Smooth muscle cell (in vitro differentiated cells): ENCODE measurements around the gene RPN2. TPM values are rescaled to one million over a fixed set of nuclear protein-coding genes. Genes with fewer than 3 reads are reported as not detected.

Experiments used
- DNase-seq: peaks from one replicate; lab custom pipeline; 2025; ENCODE audit not compliant: unreplicated experiment; lab: John Stamatoyannopoulos, UW
- H2AFZ ChIP-seq: fragments of 200-600 bp; sonication (generic); 2 replicates; pipeline ENCODE4 v1.6.0; 2016; ENCODE audit warnings: antibody characterized with exemption, low read depth, mild to moderate bottlenecking
- H3F3A ChIP-seq: fragments of 200-600 bp; sonication (generic); 2 replicates; pipeline ENCODE4 v1.6.0; 2017; ENCODE audit warnings: antibody characterized with exemption, low read depth
- H3K27ac ChIP-seq: fragments of 200-600 bp; sonication (generic); 2 replicates; pipeline ENCODE4 v1.5.1; 2016; ENCODE audit warnings: low read depth, mild to moderate bottlenecking
- H3K27me3 ChIP-seq: fragments of 200-600 bp; sonication (generic); 2 replicates; pipeline ENCODE4 v1.6.1; 2016; ENCODE audit warnings: low read depth, mild to moderate bottlenecking
- H3K36me3 ChIP-seq: fragments of 200-600 bp; sonication (generic); 2 replicates; pipeline ENCODE4 v1.5.1; 2016; ENCODE audit warnings: low read depth
- H3K4me1 ChIP-seq: fragments of 200-600 bp; sonication (generic); 2 replicates; pipeline ENCODE4 v1.5.1; 2016; ENCODE audit warnings: low read depth
- H3K4me2 ChIP-seq: fragments of 200-600 bp; sonication (generic); 2 replicates; pipeline ENCODE4 v1.6.0; 2016; ENCODE audit warnings: mild to moderate bottlenecking
- H3K4me3 ChIP-seq: fragments of 200-600 bp; sonication (generic); 2 replicates; pipeline ENCODE4 v1.5.1; 2016; ENCODE audit warnings: mild to moderate bottlenecking
- H3K79me2 ChIP-seq: fragments of 200-600 bp; sonication (generic); 2 replicates; pipeline ENCODE4 v1.6.0; 2016; ENCODE audit warnings: low read depth, mild to moderate bottlenecking
- H3K9ac ChIP-seq: fragments of 200-600 bp; sonication (generic); 2 replicates; pipeline ENCODE4 v1.6.0; 2016; ENCODE audit warnings: low read depth
- H3K9me3 ChIP-seq: fragments of 200-600 bp; sonication (generic); replicated peaks from 2 replicates; pipeline ENCODE4 v1.5.1; 2016; ENCODE audit warnings: low read depth
- H4K20me1 ChIP-seq: fragments of 200-600 bp; sonication (generic); 2 replicates; pipeline ENCODE4 v1.6.0; 2016; ENCODE audit warnings: low read depth
- CTCF ChIP-seq: fragments of 200-600 bp; sonication (generic); IDR thresholded peaks from 2 replicates; pipeline ENCODE4 v1.5.1; 2017; ENCODE audit warnings: borderline replicate concordance, mild to moderate bottlenecking, antibody characterized with exemption; ENCODE audit not compliant: insufficient read depth, poor library complexity, severe bottlenecking
- WGBS: methylation state at CpG from one replicate; pipeline ENCODE4 v1.1.7; 2016; ENCODE audit warnings: low lambda C conversion rate; 5-methylcytosine and 5-hydroxymethylcytosine counted together
- polyA plus RNA-seq: library from polyadenylated mRNA; unstranded; fragments of >200 nt; fragmentation: Nextera tagmentation; extraction: Ambion mirVana; gene quantifications from 2 replicates; pipeline ENCODE4 v1.2.1, GENCODE V29; 2016
- total RNA-seq: library from RNA; depleted of rRNA; stranded (reverse); fragments of >200 nt; gene quantifications from 2 replicates; pipeline ENCODE4 v1.2.3, GENCODE V29; 2014

RPN2 gene
- total and polyA plus RNA-seq, 2 experiments from 2014 or later: 325 to 372 TPM

GRCh38 chr20:37254114-37254878 lies 75.2 kb downstream of the RPN2 start:
- H3K4me2 ChIP-seq: no peak overlapping the region

DNA sequence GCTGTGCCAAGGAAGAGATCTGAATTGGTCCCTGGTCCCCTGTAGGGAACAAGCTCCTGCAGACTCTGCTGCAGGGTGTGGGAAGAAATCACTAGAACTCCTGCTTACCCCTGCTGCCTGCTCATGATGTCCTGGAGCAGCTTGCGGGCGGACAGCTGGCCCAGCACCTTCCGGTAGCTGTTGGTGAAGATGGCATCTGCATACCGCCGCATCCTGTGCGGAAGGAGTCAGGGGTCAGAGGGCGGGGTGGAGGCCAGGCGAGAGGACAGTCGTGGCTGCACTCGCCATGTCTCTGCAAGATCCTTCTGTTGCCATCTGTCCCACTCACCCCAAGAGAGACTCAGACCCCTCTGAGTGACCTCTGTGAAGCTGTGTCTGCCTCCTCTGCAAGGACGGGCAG lies 77.2 kb downstream of the RPN2 start:
- H3K79me2 ChIP-seq: no peaks in the 10 kb centered on the region
- no peaks in the 10 kb centered on the region for H4K20me1 ChIP-seq
- no peak overlapping the region for H2AFZ ChIP-seq
- H3K9ac ChIP-seq: no peak overlapping the region
- no peaks in the 10 kb centered on the region for H3K36me3 ChIP-seq
- H3F3A ChIP-seq: no peaks in the 10 kb centered on the region
- TF ChIP-seq CTCF: no peak
- H3K4me2 ChIP-seq: no peak overlapping the region
- peaks cover 6% of the 10 kb centered on the region for H3K27me3 ChIP-seq
- no peak overlapping the region for H3K27ac ChIP-seq
- H3K4me1 ChIP-seq: peaks cover 35% of the 10 kb centered on the region
- no peak for DNase-seq
- H3K9me3 ChIP-seq: peaks cover 4% of the 10 kb centered on the region
- no peak overlapping the region for H3K4me3 ChIP-seq
- WGBS: 91% methylated on average over 11 of the region's 11 CpGs

More at GRCh38 chr20:37254114-37254878, 75.2 kb downstream of the RPN2 start:
- no peak for DNase-seq
- H3K9ac ChIP-seq: no peak overlapping the region
- WGBS: 93% methylated on average over 7 of the region's 7 CpGs
- no peak overlapping the region for H2AFZ ChIP-seq
- no peak overlapping the region for H3K27ac ChIP-seq
- no peaks in the 10 kb centered on the region for H3F3A ChIP-seq
- H3K4me1 ChIP-seq: peaks cover 22% of the 10 kb centered on the region
- TF ChIP-seq CTCF: no peak
- peaks cover 4% of the 10 kb centered on the region for H3K9me3 ChIP-seq
- no peak overlapping the region for H3K4me3 ChIP-seq
- no peaks in the 10 kb centered on the region for H3K79me2 ChIP-seq
- no peaks in the 10 kb centered on the region for H3K27me3 ChIP-seq
- H4K20me1 ChIP-seq: no peaks in the 10 kb centered on the region
- no peaks in the 10 kb centered on the region for H3K36me3 ChIP-seq

DNA sequence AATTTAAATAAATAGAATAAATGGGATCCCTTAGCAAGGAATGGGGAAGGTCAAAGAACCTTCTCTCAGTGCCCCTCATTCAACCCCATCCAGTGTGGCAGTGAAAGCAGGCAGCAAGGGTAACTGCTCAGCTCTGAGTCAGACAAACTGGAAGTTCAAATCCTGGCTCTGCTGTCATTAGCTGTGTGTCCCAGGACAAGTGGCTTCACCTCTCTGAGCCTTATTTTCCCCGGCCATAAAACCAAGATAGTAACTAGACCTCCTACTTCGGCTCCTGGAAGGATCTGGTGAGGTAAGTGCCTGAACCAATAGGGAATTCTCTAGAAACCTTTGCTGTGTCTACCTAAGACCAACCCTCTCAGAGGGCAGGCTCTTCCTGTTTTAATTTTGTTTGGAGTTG lies 78.4 kb downstream of the RPN2 start:
- no peak for DNase-seq

More for the DNA sequence above, 78.4 kb downstream of the RPN2 start:
- Histone ChIP-seq H3K9me3 (peaks cover 4% of the 10 kb centered on the region), H3K36me3 (no peaks in the 10 kb centered on the region), H4K20me1 (no peaks in the 10 kb centered on the region), H3F3A (no peaks in the 10 kb centered on the region), H3K9ac (no peak overlapping the region), H3K4me3 (no peak overlapping the region), H3K79me2 (no peaks in the 10 kb centered on the region), H3K4me1 (peaks cover 23% of the 10 kb centered on the region), H3K4me2 (no peak overlapping the region), H2AFZ (no peak overlapping the region), H3K27me3 (peaks cover 6% of the 10 kb centered on the region), H3K27ac (no peak overlapping the region)
- 82% methylated on average over 2 of the region's 2 CpGs for WGBS
- no peak for TF ChIP-seq CTCF
